HEK293 (cell line): Measurements from ENCODE around the gene LRRC8E.

Experiments
- CTCF ChIA-PET: fragments of 350-600 bp; formaldehyde crosslinking; extraction: SDS; loops from one replicate; lab custom pipeline; 2021; ENCODE audit warnings: antibody characterized with exemption; lab: Yijun Ruan, JAX
- POLR2A ChIA-PET: fragments of 300-600 bp; formaldehyde crosslinking; extraction: SDS; loops from one replicate; lab custom pipeline; 2020; ENCODE audit warnings: antibody characterized with exemption, inconsistent platforms; lab: Yijun Ruan, JAX
- H3K27ac ChIP-seq: fragments of 200-500 bp; sonication (Bioruptor generic); 2 replicates; pipeline ENCODE4 v1.5.1; 2014; ENCODE audit warnings: low read depth, low read length, control low read depth, inconsistent platforms; ENCODE audit errors: extremely low read depth
- H3K36me3 ChIP-seq, 2 experiments: fragments of 200-500 bp in 1 of 2; sonication (Bioruptor generic) in 1 of 2; 1 replicate in 1 of 2; 2 replicates in 1 of 2; pipeline ENCODE4 v1.5.1; 2014 to 2017; ENCODE audit warnings: inconsistent platforms in 2 of 2, low read length in 2 of 2; ENCODE audit not compliant: control insufficient read depth in 2 of 2, insufficient read depth in 1 of 2
- H3K4me1 ChIP-seq: fragments of 200-500 bp; sonication (Bioruptor generic); 2 replicates; pipeline ENCODE4 v1.5.1; 2014; ENCODE audit warnings: mild to moderate bottlenecking, low read length, inconsistent platforms; ENCODE audit not compliant: control insufficient read depth, insufficient read depth
- H3K4me3 ChIP-seq: 2 replicates; pipeline ENCODE4 v1.5.1; 2011; ENCODE audit warnings: low read depth, mild to moderate bottlenecking, control low read depth, low read length, moderate library complexity
- H3K9me3 ChIP-seq: fragments of 200-500 bp; sonication (Bioruptor generic); 2 replicates; pipeline ENCODE4 v1.5.1; 2014; ENCODE audit warnings: low read depth, low read length, inconsistent platforms; ENCODE audit not compliant: control insufficient read depth, insufficient read depth
- ELK4 ChIP-seq: IDR thresholded peaks from 2 replicates; pipeline ENCODE4 v1.6.1; 2011; ENCODE audit warnings: mild to moderate bottlenecking, low read depth, low read length, borderline replicate concordance
- GFI1B ChIP-seq: fragments of 450-650 bp; formaldehyde crosslinking; IDR thresholded peaks from 2 replicates; pipeline ENCODE4 v1.5.1; 2016; ENCODE audit warnings: missing biosample characterization, missing genetic modification characterization
- KLF8 ChIP-seq: fragments of 450-650 bp; formaldehyde crosslinking; IDR thresholded peaks from 2 replicates; pipeline ENCODE4 v1.5.1; 2016; ENCODE audit warnings: missing biosample characterization, missing genetic modification characterization
- PRDM1 ChIP-seq: fragments of 450-650 bp; formaldehyde crosslinking; IDR thresholded peaks from 2 replicates; pipeline ENCODE4; 2016; ENCODE audit warnings: missing biosample characterization, missing genetic modification characterization
- TCF7L2 ChIP-seq: IDR thresholded peaks from 2 replicates; pipeline ENCODE4 v1.6.1; 2011; ENCODE audit warnings: low read depth, mild to moderate bottlenecking, inconsistent platforms, low read length, moderate library complexity, borderline replicate concordance
- WT1 ChIP-seq: fragments of 450-650 bp; formaldehyde crosslinking; IDR thresholded peaks from 2 replicates; pipeline ENCODE4 v1.5.1; 2016; ENCODE audit warnings: missing biosample characterization, missing genetic modification characterization
- ZBTB26 ChIP-seq: fragments of 450-650 bp; formaldehyde crosslinking; optimal IDR thresholded peaks from 2 replicates; pipeline ENCODE3; 2016; ENCODE audit warnings: missing biosample characterization, mild to moderate bottlenecking, missing genetic modification characterization
- ZBTB8A ChIP-seq: fragments of 450-650 bp; formaldehyde crosslinking; IDR thresholded peaks from 2 replicates; pipeline ENCODE4 v1.5.1; 2016; ENCODE audit warnings: missing biosample characterization, missing genetic modification characterization
- ZNF18 ChIP-seq: fragments of 450-650 bp; formaldehyde crosslinking; IDR thresholded peaks from 2 replicates; pipeline ENCODE4 v1.5.1; 2016; ENCODE audit warnings: missing biosample characterization, missing genetic modification characterization
- ZNF19 ChIP-seq: fragments of 450-650 bp; formaldehyde crosslinking; IDR thresholded peaks from 2 replicates; pipeline ENCODE4; 2016; ENCODE audit warnings: missing biosample characterization, missing genetic modification characterization, low read depth
- ZNF23 ChIP-seq: fragments of 450-650 bp; formaldehyde crosslinking; IDR thresholded peaks from 2 replicates; pipeline ENCODE4 v1.5.1; 2016; ENCODE audit warnings: missing biosample characterization, missing genetic modification characterization, borderline replicate concordance
- ZNF239 ChIP-seq: fragments of 450-650 bp; formaldehyde crosslinking; IDR thresholded peaks from 2 replicates; pipeline ENCODE4 v1.5.1; 2016; ENCODE audit warnings: missing biosample characterization, missing genetic modification characterization
- ZNF26 ChIP-seq: fragments of 450-650 bp; formaldehyde crosslinking; IDR thresholded peaks from 2 replicates; pipeline ENCODE4 v1.5.1; 2016; ENCODE audit warnings: missing biosample characterization, missing genetic modification characterization
- ZNF266 ChIP-seq: fragments of 450-650 bp; formaldehyde crosslinking; IDR thresholded peaks from 2 replicates; pipeline ENCODE4 v1.5.1; 2016; ENCODE audit warnings: missing biosample characterization, missing genetic modification characterization, low read depth
- ZNF600 ChIP-seq: fragments of 450-650 bp; formaldehyde crosslinking; IDR thresholded peaks from 2 replicates; pipeline ENCODE4 v1.5.1; 2016; ENCODE audit warnings: missing biosample characterization, missing genetic modification characterization
- ZNF629 ChIP-seq: fragments of 450-650 bp; formaldehyde crosslinking; IDR thresholded peaks from 2 replicates; pipeline ENCODE4 v1.5.1; 2017; ENCODE audit warnings: missing biosample characterization, missing genetic modification characterization
- ZNF645 ChIP-seq: fragments of 450-650 bp; formaldehyde crosslinking; IDR thresholded peaks from 2 replicates; pipeline ENCODE4; 2016; ENCODE audit warnings: missing biosample characterization, missing genetic modification characterization
- ZNF707 ChIP-seq: fragments of 450-650 bp; formaldehyde crosslinking; IDR thresholded peaks from 2 replicates; pipeline ENCODE4 v1.5.1; 2016; ENCODE audit warnings: missing biosample characterization, missing genetic modification characterization

Gene LRRC8E

GRCh38 chr19:7898967-7899366 is 10.7 kb downstream of the LRRC8E start:
- Histone ChIP-seq H3K36me3 (peaks cover 3 to 34% of the 10 kb centered on the region in 2 experiments; a peak in 2 of 3 replicates), H3K9me3 (no peaks in the 10 kb centered on the region), H3K27ac (no peak overlapping the region), H3K4me3 (no peak overlapping the region), H3K4me1 (no peaks in the 10 kb centered on the region)
- POLR2A ChIA-PET: interaction anchor here (0.9 to 1.9 kb wide), 3 partner anchors 10 to 21 kb away, joined by 3 to 8 read pairs (median 5); partner anchors contain the start of genes LRRC8E and SNAPC2
- CTCF ChIA-PET: interaction anchor here (0.7 to 2.1 kb wide), 4 partner anchors 11 to 30 kb away, joined by 3 to 6 read pairs (median 4); partner anchors contain the start of gene PRR36
- TF ChIP-seq ZNF707 (tag by site-specific recombination) (no peak), ZNF26 (no peak), ZNF239 (no peak)

- ChIA-PET CTCF (interaction anchor here (0.5 to 3.1 kb wide), 7 partner anchors 8 to 265 kb away, joined by 3 to 21 read pairs (median 4); partner anchors contain the start of gene PRR36), POLR2A (interaction anchor here (0.5 to 3.4 kb wide), 7 partner anchors 9 to 43 kb away, joined by 3 to 22 read pairs (median 5); partner anchors contain the start of genes LRRC8E, SNAPC2 and TIMM44)
Measured at GRCh38 chr19:7899751-7900378, 11.6 kb downstream of the LRRC8E start.

More at GRCh38 chr19:7899751-7900378, 11.6 kb downstream of the LRRC8E start:
- Histone ChIP-seq H3K27ac (no peak overlapping the region), H3K36me3 (peaks cover 3 to 34% of the 10 kb centered on the region in 2 experiments; a peak in 2 of 3 replicates), H3K9me3 (no peaks in the 10 kb centered on the region), H3K4me1 (0 out of 2 replicates have a peak, but pooled peaks cover 2% of the 10 kb centered on the region), H3K4me3 (no peak overlapping the region)
- TF ChIP-seq GFI1B (tag by site-specific recombination) (no peak), ZNF600 (tag by site-specific recombination) (no peak), ZBTB8A (tag by site-specific recombination) (no peak), ZBTB26 (tag by site-specific recombination) (no peak), ZNF23 (no peak), ZNF266 (tag by site-specific recombination) (no peak), ZNF645 (no peak), ZNF18 (tag by site-specific recombination) (no peak), ZNF629 (tag by site-specific recombination) (no peak), PRDM1 (tag by site-specific recombination) (no peak), ELK4 (no peak), ZNF19 (tag by site-specific recombination) (no peak), ZNF239 (no peak), ZNF707 (tag by site-specific recombination) (no peak), WT1 (no peak), TCF7L2 (no peak), KLF8 (no peak)
